HG02678 (cell line): ENCODE results near the gene MAP4K2.

Experiments used
- ATAC-seq: cut with Tn5 transposase; IDR thresholded peaks from one replicate; pipeline ENCODE4 v1.9.1; 2021; ENCODE audit warnings: mild to moderate bottlenecking, moderate library complexity; ENCODE audit not compliant: unreplicated experiment

Gene MAP4K2

GRCh38 chr11:64742889-64743590 is 60.0 kb downstream of the MAP4K2 start:
- ATAC-seq = no peak

DNA sequence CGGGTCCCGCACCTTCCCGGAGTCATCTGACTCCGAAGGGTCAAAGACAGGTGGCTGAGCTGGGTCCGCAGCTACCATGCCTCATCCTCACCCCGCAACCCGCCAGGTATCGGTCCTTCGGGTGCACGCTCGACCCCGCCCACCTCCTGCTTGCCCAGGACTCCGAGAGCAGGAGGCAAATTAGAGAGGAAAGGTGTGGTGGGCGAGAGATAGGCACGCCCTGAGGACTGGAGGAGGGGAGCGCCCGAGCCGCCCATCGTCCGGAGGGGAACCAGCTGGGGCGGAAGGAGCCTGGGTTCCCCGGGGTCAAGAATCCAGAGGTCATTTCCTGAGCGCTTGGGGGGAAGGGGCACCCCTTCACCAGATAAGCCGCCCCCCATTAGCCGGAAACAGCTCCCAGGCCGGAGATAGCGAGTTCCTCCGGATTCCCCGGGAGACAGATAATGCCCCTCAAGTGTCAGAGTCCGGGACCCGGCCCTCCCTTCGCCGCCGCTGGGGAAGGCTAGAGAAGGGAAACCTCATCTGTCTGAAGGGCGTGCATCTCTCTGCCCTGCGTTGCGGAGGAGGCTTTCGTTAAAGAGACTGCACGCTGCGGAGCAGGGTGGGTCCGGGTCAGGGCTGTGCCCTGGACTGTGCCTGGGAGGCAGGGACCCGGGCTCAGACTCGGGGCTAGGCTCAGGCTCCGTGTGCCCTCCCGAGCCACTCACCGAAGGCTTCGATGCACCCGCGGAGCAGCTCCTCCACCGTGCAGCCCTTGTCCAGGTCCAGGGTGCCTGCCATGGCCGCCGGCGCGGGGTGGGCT is 60.7 kb downstream of the MAP4K2 start:
- ATAC-seq = no peak

DNA sequence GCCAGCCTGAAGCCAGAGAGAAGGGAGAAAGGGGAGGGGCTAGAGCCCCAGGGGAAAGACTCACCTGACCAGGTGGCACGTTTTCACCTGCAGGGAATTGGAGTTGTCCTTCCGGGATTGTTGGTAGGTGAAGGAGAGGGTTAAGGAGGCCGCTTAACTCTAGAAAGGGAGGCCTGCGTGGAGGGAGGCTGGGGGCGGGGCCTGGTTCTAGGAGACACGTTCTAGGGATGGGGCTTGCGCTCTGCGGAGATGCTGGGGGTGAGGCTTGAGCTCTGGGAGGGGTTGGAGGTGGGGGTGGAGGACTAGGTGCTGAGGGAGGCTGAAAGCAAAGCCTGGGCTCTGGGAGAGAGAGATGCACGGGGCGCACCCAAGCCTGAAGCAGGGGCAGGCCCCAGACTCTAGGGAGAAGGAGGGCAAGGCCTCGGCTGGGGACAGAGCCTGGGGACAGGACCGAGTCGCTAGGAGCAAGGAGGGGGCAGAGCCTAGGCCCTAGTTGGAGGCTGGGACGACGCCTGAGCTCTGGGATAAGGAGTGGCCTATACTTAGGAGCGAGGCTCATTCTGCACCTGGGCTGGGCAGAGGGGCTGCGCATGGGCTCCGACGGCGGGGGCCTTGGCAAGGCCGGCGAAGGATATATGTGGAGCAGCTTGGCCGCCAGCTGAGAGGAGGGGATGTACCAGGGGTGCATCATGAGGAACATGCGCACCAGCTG is 61.5 kb downstream of the MAP4K2 start:
- ATAC-seq = no peak

GRCh38 chr11:64739871-64740270 is 63.1 kb downstream of the MAP4K2 start:
- ATAC-seq = no peak

- no peak for ATAC-seq
Observed at GRCh38 chr11:64736654-64737053, 66.4 kb downstream of the MAP4K2 start.

GRCh38 chr11:64735725-64736259 is 67.2 kb downstream of the MAP4K2 start:
- ATAC-seq = no peak
